GM19328 (cell line): ENCODE data around the gene VDR.

Experiments
- ATAC-seq: cut with Tn5 transposase; IDR thresholded peaks from one replicate; pipeline ENCODE4 v1.9.1; 2021; ENCODE audit warnings: mild to moderate bottlenecking, moderate library complexity; ENCODE audit not compliant: unreplicated experiment

The VDR gene

DNA sequence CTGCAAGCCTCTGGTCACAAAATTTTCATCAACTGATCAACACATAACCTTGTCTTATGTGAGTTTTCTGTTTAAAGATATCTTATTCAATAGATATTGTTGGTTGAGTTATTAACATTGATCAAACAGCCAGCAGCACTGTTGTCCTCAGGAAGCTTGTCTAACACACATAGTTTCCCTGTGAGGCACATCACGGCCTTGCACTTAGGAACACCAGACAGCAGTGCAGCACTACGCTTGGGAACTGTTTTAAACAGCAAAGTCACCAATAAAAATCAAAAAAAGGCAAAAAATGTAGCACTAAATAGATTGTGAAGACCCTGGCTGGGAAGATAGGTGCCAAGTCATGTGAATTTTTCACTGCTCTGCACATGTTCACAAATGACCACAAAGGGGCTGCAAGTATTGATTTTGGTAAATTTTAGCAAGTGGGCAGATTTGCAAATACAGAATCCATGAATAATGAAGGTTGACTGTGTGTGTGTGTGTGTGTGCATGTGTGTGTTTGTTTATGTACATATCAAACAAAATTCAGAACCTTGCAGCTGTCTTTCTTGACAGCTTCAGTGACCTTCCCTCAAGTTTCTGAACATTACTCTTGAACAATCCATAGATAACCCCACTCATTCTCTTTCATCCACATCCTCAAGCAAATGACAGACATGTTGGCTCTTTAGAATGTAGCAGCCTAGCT, 28.9 kb downstream of the VDR start:
- no peak for ATAC-seq

DNA sequence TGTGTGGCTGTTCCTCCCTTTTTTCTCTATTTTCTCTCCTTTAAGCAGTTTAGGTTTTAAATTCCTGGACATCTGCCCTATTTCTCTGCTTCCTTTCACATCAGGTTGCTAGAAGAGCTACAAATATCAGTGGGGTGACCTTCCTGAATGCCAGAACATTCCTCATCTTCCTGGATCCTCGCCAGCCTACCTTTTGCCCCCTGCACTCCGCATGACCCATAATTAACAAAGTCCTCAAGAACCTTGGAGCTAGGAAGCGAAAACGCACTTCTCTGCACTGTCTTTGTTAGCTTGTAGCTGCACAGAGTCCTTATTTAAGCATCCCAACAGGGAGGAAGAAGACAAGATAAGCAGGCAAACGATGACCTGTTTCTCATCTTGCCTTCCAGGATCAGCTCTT, 30.5 kb downstream of the VDR start:
- ATAC-seq = no peak

DNA sequence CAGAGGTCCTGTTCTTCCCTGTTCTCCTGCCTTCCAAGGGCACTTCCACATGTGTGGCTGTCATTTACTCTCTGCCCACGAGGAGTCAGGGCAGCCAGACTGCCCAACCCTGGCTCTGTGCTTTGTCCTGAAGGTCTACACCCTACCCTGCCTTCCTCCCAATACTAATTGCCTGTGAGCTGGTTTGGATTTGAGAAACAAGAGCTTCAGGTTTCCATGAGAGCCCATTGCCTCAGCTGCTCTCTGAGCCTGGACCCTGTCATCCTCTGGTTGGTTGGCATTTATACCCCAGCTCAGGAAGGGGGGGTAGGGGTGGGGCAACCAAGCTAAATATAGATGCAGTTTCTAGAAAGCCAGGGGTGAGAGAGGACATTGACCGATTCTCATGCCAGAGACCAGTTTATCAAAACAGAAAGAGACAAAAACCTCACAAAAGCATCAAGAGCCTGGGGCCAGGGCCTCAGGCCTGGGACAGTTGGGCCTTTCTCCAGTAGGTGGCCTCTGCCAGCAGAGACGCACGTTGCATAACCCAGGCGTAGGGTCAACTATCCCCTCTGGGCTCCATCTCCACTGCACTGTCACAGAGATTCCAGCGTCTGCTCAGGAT, 34.5 kb downstream of the VDR start:
- ATAC-seq = no peak

DNA sequence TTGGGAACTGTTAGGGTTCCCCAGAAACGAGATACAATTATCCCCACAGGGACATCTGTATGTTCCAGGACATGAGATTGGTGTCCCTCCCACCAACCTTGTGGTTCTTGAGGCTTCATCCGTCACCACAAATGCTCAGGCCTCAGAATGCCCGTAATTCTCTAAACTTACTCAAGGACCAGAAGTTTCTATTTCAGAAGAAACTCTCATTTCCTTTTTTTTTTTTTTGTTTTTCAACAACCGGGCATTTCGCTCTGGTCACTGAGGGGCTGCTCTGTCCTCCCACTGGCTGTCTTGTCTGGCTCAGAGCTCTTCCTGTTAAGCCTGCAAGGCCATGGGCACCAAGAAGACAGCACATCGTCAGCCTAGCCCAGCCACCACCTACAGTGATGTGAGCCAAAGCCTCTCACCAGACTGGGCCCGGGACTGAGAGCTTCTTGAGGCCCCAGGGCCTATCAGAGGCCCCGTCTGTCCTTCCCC, 36.2 kb downstream of the VDR start:
- ATAC-seq = peak; percentile 67

DNA sequence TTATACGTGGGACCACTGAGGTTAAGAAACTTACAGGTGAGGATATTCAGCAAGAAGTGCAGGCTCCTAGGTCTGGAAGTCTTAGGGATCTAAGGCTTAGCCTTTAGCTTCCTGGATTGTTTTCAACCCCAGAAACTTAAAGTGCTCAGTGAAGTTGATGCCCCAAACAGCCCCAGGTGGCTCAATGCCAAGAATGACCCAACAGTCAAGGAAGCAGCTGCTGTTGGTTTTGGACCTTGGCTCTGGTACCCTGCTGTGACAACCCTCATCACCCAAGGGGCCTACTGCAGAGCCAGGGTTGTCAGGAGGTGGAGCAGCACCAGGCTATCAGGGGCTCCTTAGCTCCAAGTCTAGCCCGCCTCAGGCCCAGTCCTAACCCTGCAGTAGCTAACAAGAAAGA, 36.8 kb downstream of the VDR start:
- no peak for ATAC-seq

DNA sequence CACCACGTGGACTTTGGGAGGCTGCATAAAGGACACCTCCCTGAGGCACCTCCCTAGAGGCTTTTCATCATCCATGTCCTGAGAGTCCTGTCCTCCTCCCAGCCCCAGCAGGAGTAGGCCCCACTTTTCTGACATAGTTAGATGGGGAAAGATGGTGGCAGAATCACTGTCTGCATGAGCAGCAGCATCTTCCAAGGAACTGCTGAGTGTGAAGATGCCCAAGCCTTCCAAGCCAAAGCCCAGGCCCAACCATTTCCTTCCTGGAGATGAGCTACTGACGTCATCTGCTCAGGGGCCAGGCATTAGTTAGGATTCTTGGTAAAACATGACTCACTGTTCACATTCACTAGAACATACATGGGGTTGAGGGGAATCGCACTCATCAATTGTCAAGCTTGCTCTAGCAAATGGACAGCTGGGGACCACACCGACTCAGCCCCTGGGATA, 37.3 kb downstream of the VDR start:
- no peak for ATAC-seq

DNA sequence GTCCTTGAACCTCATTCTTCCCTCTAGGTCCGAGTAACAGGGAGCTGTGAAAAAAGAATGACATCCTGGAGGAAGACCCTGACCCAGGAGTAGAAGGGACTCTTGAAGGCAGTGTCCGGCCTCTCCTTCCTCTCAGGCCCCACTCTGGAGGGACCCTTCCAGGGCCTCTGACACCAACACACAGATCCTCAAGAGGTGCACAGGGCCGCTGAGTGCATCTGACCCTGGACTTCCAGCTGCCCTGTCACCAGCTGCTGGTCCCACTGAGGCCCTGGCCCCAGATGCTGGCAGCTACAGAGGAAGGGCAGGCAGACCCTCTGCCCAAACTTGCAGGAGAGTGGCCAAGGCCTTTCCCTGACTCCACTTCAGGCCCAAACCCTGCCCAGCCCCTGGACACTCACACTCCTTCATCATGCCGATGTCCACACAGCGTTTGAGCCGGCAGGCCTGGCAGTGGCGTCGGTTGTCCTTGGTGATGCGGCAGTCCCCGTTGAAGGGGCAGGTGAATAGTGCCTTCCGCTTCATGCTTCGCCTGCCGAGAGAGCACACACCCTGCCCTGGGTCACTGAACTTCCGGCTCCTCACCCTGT, 40.1 kb downstream of the VDR start:
- no peak for ATAC-seq

DNA sequence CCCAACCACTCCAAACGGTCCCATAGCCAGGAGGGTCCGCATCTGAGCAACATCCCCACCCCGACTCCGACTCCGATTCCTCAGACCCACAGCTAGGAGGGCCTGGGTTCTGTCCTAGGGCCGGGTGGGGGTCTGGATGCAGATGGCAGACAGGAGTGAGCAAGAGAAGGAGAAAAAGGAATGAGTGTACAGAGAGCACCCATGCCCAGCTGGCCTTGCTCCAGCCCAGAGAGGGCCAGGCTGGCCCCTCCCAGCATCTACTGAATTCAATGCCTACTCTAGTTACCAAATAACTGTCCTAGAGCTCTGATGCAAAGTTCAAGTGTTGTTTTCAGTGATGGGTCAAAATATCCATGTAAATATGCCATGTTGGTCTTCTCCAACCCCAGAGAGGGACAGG, 40.8 kb downstream of the VDR start:
- no peak for ATAC-seq

DNA sequence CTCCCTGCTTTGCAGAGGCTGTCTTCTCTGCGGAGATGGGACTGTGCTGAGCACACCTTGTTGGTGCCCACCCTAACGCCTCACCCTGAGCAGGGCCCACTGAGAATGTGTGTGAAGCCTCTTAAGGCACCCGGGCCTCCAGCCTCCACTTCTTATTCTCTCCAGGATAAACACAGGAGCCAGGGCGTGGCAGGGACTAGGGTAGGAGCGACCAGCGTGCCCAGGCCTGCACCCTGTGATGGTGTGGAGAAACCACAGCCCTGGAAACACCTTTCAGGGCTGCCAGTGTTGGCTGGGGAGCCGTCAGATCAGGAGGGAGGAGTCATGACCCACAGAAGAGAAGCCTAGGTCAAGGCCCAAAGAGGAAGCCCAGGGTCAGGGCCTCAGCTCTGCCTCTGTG, 41.3 kb downstream of the VDR start:
- ATAC-seq = no peak

DNA sequence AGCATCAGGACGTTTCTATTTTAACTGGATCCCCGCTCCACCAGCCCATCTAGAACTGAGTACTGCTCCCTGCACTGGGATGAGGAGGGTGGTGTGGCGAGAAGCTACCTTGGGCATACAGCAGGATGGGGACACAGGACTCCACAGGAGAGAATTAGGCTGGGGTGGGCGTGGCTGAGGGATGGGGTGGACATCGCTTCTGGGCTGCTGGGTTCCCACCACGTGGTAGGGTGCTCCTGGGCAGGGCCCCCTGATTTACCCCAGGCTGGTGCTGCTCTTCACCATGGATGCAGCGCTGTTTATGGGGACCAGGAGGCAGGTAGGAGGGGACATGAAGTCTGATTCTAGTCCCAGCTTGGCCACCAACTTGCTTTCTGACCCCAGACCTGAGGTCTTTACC, 41.9 kb downstream of the VDR start:
- no peak for ATAC-seq

DNA sequence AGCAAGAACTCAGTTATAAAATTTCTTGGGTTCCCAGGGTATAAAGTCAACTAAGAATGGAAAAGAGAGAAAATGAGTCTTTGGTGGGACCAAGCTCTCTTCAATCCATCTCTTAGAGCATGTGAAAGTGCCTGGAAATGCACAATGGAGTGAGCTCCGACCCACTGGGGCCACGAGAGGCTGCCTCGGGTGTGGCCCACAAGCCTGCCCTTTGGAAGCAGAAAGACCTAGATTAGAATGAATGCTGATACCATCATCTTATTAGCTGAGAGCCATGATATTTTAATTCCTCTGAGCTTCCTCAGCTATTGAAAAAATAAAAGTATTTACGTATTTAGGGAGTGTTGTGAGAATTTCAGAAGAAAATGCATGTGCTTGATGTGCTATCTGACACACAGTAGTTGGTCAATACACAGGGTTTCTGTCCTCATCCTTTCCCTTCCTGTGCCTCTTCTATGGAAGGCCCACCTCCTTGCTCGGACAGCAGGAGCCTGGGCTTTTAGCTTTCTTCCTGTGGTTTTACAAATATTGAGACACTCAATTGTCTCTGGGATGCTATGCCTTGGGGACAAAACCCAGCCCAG, 42.5 kb downstream of the VDR start:
- no peak for ATAC-seq

DNA sequence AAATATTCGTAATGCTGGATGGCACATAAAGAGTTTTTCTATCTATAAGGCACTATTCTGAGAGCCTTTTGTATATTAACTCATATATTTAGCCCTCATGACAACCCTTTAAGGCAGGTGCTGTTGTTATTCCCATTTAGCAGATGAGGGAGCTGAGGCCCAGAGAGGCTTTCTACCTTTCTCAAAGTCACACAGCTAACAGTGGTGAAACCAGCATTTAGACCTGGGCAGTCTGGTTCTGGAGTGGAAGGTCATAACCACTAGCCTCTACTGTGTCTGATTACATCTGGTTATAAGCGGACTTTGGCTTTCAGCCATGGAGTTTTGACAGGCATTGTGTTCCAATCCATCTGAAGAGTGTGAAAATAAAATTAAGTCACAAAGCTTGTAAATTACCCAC, 43.9 kb downstream of the VDR start:
- ATAC-seq = no peak

DNA sequence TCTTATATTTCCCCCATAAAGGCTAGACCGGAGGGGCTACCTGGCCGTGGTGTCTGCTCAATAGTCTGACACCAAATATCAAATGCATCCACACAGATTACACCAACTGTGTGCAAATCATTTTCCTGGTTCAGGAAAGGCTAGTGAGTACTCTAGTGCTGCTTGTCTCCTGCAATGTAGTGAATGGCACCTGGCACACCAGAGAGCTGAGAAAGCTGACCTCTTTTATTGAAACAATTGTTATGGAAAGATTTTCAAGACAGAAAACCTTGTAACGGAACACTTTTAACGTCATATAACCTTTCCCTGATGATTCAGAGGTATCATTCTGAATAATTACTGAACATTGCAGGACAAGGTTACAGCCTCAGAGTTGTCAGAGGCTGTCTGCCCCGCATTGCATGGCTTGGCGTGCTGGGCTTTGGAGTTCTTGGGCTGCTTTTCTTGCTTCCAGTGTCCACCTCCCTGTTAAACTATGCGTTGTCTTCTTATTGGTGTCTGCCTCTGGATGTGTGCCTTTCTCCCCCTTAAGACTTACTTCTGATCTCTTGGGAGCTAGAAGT, 44.4 kb downstream of the VDR start:
- ATAC-seq = no peak

DNA sequence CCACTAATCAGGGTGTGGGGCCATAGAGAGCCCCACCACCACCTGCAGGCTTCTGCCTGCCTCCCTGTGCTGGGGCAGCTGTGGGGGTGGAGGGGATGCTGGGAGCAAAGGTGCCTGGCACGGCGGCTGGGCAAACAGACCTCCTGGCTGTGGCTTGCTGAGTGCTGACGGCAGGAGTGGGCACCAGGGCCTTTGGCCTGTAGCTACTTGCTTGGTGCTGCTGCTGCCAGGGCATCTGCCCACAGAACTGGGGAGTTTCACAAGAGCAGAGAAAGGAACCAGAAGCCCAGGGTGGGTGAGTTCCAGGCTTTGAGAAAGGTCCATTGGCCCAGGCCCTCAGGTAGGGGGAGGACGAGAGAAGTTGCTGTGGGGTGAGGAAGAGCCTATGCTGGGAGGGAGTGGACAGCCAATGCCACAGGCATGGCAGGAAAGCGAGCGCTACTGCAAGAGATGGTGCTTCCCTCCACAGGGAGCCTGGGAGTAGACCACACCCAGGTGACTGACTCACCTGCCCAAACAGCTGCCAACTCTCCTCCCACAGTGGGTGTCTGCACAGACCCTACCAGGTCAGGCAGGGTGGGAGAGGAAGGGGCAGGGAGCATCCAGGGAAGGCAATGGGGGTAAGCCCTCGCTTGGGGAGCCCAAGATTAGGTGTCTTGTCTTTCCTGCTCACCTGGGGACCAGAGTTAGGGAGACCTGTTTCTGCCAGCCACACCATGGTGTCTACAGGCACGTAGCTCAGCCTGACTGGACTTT, 46.1 kb downstream of the VDR start:
- no peak for ATAC-seq

DNA sequence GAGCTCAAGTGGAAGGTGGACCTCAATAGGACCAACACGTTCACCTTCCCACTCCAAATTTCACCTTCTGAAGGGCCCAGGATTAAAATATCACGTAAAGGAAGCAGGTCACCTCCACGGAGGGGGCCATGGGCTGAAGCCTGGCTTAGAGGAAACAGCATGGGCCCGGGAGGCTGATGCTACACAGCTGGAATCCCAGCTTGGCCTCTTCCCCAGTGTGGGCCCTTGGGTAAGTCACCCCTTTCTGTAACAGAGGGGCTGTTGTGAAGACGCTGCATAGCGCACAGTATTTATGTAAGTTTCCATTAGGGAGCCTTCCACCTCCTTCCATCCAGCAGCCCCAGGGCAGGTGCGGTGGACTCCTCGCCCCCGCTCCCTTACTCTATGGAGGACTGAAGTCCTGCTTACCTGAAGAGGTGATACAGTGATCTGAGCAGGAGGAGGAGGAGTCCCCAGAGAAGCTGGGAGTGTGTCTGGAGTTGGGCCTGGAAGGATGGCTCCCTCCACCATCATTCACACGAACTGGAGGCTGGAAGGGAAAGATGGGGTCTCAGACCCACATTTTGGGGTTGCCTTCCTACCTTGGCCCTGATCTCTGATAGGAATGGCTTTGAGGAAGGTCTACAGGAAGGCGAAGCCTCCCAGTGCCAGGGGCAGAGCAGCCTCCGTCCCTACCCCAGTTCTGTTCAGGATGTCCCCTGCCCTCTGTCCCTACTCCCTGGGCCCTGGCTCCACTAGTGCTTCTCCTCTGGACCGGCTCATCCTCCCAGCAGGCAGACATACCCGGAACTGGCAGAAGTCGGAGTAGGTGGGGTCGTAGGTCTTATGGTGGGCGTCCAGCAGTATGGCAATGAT, 47.8 kb downstream of the VDR start:
- ATAC-seq = no peak

DNA sequence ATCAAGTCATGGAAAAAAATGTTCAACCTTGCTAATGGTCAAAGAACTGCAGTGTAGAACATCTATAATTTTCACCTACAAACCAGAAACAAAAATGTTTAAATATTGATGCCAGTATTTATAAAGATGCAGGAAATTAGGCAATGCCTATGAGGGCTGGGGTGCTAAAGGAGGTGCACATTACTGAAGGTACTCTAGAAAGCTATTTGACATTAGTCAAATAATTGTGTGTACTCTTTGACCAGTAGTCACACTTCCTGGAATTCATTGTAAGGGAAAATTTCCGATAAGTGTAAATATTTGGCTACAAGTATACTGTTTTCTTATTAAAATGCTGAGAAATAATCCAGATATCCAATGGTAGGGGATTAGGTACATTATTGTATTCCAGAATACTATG, 48.7 kb downstream of the VDR start:
- no peak for ATAC-seq

DNA sequence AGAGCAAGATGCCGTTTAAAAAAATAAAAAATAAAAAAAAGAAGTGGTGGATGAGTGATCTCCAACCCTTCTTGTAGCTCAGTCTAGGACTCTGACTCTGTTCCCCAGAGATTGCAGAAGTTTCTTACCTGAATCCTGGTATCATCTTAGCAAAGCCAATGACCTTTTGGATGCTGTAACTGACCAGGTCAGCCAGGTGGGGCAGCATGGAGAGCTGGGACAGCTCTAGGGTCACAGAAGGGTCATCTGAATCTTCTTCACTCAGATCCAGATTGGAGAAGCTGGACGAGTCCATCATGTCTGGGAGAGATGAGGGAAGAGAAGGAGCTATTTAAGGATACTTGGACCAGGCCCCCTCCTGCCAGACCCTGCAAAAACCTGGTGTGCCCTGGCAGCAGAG, 49.3 kb downstream of the VDR start:
- no peak for ATAC-seq

DNA sequence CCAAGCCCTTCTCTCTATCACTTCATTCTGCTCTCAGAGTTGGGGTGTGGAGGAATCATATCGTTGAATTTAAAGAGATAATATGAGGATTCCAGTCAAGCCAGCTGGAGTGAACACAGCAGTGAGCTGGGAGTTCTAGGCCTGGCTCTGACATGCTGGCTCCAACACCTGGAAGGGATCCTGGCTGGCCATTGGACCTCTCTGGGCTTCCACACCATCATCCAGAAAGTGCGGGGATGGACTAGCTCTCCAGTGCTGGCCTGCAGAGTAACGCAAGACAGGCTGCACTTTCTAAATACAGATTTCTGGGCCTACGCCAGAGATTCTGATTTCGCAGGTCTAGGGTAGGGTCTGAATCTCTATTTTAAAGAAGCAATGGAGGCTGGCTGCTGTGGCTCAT, 50.3 kb downstream of the VDR start:
- ATAC-seq = no peak

DNA sequence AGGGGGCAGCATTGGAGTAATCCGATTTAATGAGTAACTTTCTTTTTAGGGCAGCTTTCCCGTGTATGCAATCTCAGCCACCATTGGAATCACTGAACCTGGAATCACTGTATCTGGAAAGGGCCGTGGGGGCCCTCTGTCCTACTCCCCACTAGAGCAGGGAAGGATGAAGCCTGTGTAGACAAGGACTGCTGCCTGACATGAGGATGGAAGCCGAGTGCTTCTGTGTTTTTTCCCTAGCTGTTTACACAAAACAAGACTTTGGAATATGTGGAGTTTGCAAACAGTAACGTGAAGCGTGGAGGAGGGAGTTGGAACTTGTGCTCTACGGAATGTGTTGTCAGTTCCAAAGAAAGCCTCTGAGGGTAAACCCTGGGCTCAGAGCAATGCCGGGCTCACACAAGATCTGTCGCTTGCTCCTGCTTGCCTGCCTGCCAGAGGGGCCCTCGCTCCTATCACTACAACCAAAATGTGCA, 52.7 kb downstream of the VDR start:
- ATAC-seq = no peak
